HL-60 (cell line): ENCODE results near the gene SCUBE1.
A peak's percentile ranks its signal among the peaks of the same experiment; 100 is the strongest.

Source experiments
- DNase-seq, 2 experiments: peaks; one replicate each; pipeline ENCODE4 v3.0.0-alpha.2; 2010 to 2020; ENCODE audit warnings: low read depth in 1 of 2, low spot score in 1 of 2
- H3K27ac ChIP-seq: fragments of 250-450 bp; sonication (Bioruptor Pico); replicated peaks from 2 replicates; pipeline ENCODE4 v1.5.1; 2020; ENCODE audit warnings: mild to moderate bottlenecking, moderate library complexity
- H3K27me3 ChIP-seq: fragments of 250-450 bp; sonication (Bioruptor Pico); 2 replicates; pipeline ENCODE4 v1.5.1; 2021; ENCODE audit warnings: mild to moderate bottlenecking, moderate library complexity; ENCODE audit not compliant: insufficient read depth, poor library complexity, severe bottlenecking
- H3K4me3 ChIP-seq: replicated peaks from 2 replicates; pipeline ENCODE4 v1.5.1; 2011; ENCODE audit warnings: mild to moderate bottlenecking, control low read depth, low read length; ENCODE audit not compliant: insufficient read depth
- GABPA ChIP-seq: IDR thresholded peaks from 2 replicates; pipeline ENCODE4 v1.6.1; 2012; ENCODE audit warnings: low read depth
- POLR2AphosphoS5 ChIP-seq: IDR thresholded peaks from 2 replicates; pipeline ENCODE4 v1.6.1; 2012; ENCODE audit warnings: low read depth
- SPI1 ChIP-seq: IDR thresholded peaks from 2 replicates; pipeline ENCODE4 v1.6.1; 2012; ENCODE audit warnings: low read depth, mild to moderate bottlenecking, borderline replicate concordance
- TF ChIP-seq, protein P1 (sequence below): IDR thresholded peaks from one replicate; pipeline ENCODE4 v1.5.1; 2011; ENCODE audit warnings: low read length, control low read depth, inconsistent platforms; ENCODE audit not compliant: insufficient read depth
- TF ChIP-seq, protein P2 (sequence below): IDR thresholded peaks from 2 replicates; pipeline ENCODE4 v1.6.1; 2012; ENCODE audit warnings: low read depth; ENCODE audit not compliant: insufficient replicate concordance

SCUBE1 gene

DNA sequence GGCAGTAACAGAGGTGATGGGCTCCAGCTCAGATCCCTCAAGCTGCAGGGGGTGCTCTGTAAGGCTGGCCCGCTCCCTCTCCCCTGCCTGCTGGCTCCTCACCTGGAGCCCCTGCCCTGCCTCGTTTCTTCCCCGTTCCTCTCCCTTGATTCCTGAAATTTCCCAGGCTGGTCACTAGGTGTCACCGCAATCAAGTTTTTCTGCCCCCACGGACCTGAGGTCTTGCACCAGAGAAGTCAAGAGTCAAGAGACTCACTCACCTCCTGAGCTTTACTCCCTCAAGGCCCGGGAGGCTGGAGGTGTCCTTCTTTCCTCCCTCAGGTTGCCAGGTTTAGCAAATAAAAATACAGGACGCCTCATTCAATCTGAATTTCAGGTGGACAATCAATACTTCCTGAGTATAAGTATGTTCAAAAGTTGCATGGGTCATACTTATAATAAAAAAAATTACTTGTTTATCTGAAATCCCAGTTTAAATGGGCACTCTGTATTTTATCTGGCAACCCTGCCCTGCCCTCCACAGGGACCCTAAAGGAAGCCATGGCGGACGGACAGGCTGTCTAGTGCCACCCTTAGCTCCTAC, 69.2 kb downstream of the SCUBE1 start:
- TF ChIP-seq, protein P1, sequence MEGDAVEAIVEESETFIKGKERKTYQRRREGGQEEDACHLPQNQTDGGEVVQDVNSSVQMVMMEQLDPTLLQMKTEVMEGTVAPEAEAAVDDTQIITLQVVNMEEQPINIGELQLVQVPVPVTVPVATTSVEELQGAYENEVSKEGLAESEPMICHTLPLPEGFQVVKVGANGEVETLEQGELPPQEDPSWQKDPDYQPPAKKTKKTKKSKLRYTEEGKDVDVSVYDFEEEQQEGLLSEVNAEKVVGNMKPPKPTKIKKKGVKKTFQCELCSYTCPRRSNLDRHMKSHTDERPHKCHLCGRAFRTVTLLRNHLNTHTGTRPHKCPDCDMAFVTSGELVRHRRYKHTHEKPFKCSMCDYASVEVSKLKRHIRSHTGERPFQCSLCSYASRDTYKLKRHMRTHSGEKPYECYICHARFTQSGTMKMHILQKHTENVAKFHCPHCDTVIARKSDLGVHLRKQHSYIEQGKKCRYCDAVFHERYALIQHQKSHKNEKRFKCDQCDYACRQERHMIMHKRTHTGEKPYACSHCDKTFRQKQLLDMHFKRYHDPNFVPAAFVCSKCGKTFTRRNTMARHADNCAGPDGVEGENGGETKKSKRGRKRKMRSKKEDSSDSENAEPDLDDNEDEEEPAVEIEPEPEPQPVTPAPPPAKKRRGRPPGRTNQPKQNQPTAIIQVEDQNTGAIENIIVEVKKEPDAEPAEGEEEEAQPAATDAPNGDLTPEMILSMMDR: peak; percentile 39
- TF ChIP-seq POLR2AphosphoS5: no peak
- Histone ChIP-seq H3K27me3 (no peaks in the 10 kb centered on the region), H3K27ac (no peak overlapping the region), H3K4me3 (no peak overlapping the region)
- peak; percentile 51 to 71 for DNase-seq

DNA sequence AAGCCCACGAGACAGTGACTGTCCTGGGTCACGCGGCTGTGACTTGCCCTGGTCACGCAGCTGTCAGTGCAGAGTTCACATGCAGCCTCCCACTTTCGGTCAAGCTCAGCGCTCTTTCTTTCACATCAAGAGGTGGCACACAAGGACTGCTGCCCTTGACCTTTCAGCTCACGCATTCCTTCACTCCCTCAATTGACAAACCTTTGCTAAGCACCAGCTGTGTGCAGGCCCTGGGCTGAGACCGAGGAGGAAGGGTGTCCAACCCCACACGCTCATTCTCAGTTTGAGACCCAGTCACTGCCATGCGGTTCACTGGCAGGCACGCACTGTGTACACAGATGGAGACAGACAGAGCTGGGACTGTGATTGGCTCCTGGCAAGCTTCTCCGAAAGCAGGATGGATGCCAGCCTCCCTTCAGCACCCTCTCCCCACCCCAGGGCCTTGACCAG, 70.3 kb downstream of the SCUBE1 start:
- Histone ChIP-seq H3K27me3 (no peaks in the 10 kb centered on the region), H3K4me3 (no peak overlapping the region), H3K27ac (no peak overlapping the region)
- no peak for TF ChIP-seq POLR2AphosphoS5
- TF ChIP-seq SPI1: no peak
- TF ChIP-seq, protein P1: no peak
- TF ChIP-seq, protein P2, sequence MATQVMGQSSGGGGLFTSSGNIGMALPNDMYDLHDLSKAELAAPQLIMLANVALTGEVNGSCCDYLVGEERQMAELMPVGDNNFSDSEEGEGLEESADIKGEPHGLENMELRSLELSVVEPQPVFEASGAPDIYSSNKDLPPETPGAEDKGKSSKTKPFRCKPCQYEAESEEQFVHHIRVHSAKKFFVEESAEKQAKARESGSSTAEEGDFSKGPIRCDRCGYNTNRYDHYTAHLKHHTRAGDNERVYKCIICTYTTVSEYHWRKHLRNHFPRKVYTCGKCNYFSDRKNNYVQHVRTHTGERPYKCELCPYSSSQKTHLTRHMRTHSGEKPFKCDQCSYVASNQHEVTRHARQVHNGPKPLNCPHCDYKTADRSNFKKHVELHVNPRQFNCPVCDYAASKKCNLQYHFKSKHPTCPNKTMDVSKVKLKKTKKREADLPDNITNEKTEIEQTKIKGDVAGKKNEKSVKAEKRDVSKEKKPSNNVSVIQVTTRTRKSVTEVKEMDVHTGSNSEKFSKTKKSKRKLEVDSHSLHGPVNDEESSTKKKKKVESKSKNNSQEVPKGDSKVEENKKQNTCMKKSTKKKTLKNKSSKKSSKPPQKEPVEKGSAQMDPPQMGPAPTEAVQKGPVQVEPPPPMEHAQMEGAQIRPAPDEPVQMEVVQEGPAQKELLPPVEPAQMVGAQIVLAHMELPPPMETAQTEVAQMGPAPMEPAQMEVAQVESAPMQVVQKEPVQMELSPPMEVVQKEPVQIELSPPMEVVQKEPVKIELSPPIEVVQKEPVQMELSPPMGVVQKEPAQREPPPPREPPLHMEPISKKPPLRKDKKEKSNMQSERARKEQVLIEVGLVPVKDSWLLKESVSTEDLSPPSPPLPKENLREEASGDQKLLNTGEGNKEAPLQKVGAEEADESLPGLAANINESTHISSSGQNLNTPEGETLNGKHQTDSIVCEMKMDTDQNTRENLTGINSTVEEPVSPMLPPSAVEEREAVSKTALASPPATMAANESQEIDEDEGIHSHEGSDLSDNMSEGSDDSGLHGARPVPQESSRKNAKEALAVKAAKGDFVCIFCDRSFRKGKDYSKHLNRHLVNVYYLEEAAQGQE: no peak
- TF ChIP-seq GABPA: no peak
- DNase-seq: no peak

DNA sequence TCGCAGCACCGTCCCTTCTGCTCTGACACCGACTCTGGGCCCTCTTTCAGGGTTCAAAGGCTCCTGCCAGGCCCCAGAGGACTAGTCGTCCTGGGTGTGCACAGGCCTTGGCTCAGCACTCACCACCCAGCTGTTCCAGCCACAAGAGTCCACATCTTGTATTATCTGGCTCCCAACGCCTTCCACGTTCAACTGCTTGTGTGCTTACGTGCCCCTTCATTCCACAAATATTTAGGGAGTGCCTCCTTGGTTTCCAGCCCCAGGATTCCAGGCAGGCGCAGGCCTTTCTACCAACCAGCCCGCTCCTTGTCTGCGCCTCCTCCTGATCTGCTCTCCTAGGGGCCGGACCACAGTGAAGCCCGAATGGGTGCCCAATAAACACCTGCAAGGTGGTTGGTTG, 70.9 kb downstream of the SCUBE1 start:
- Histone ChIP-seq H3K27ac (no peak overlapping the region), H3K27me3 (no peaks in the 10 kb centered on the region), H3K4me3 (no peak overlapping the region)
- no peak for DNase-seq
- TF ChIP-seq, protein P2: no peak
- no peak for TF ChIP-seq SPI1
- TF ChIP-seq, protein P1: no peak
- TF ChIP-seq POLR2AphosphoS5: no peak

DNA sequence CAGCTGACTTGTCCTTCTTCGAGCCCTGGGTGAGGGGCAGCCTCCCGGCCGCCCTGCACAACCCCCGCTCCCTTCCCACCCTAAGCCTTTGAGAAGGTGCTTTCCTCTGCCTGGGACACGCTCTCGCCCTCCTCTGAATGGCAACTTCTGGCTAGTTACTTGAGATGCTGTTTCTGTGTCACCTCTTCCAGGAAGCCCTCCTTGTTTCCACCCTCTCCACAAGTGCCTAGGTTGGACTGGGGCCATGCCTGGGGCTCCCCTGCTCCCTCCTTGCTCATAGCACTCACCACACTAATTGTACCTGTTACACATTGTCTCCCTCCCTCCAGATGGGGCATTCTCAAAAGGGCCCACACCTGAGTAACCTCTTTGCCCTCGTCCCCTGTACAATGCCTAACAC, 72.2 kb downstream of the SCUBE1 start:
- DNase-seq: no peak
- Histone ChIP-seq H3K27ac (no peak overlapping the region), H3K4me3 (no peak overlapping the region), H3K27me3 (no peaks in the 10 kb centered on the region)
- TF ChIP-seq GABPA (no peak), POLR2AphosphoS5 (no peak), SPI1 (no peak)
- TF ChIP-seq, protein P1: no peak
- TF ChIP-seq, protein P2: no peak
